Loucy (cell line): Measurements from ENCODE around the gene IGF2BP3.

ENCODE experiments used
- EZH2phosphoT487 ChIP-seq: fragments of 200-600 bp; IDR thresholded peaks from 2 replicates; pipeline ENCODE4 v1.6.1; 2018; ENCODE audit warnings: antibody characterized with exemption, mild to moderate bottlenecking, moderate library complexity, borderline replicate concordance
- TF ChIP-seq, protein P1 (sequence below): fragments of 200-600 bp; sonication (generic); conservative IDR thresholded peaks from 2 replicates; pipeline ENCODE4 v1.5.1; 2014; ENCODE audit warnings: mild to moderate bottlenecking, antibody characterized with exemption, low read length

DNA sequence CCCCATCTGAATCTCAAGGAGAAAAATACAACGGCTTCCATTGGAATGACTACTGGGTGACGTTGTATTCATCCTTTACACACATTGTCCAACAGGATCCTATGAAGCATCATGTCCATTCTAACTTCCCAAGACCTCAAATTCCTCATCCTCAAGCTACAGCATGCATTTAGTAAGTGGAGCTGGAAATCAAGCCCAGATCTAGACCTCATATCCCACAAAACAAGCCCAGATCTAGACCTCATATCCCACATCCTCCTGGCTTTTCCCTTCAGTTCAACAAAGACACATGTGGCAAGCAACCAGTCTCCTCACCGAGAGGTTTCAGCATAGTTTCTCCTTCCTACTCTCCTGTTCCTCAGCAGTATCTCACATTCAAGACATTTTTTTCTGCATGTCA is 12.2 kb downstream of the IGF2BP3 start:
- no peak for TF ChIP-seq EZH2phosphoT487
- TF ChIP-seq, protein P1, sequence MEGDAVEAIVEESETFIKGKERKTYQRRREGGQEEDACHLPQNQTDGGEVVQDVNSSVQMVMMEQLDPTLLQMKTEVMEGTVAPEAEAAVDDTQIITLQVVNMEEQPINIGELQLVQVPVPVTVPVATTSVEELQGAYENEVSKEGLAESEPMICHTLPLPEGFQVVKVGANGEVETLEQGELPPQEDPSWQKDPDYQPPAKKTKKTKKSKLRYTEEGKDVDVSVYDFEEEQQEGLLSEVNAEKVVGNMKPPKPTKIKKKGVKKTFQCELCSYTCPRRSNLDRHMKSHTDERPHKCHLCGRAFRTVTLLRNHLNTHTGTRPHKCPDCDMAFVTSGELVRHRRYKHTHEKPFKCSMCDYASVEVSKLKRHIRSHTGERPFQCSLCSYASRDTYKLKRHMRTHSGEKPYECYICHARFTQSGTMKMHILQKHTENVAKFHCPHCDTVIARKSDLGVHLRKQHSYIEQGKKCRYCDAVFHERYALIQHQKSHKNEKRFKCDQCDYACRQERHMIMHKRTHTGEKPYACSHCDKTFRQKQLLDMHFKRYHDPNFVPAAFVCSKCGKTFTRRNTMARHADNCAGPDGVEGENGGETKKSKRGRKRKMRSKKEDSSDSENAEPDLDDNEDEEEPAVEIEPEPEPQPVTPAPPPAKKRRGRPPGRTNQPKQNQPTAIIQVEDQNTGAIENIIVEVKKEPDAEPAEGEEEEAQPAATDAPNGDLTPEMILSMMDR, result no peak
